ENCODE measurements around the gene ARHGAP24. TPM values are rescaled to one million over a fixed set of nuclear protein-coding genes. Genes with fewer than 3 reads are reported as not detected.

The ARHGAP24 gene
- total and polyA plus RNA-seq, 10 of the 15 experiments (the other 5 are each of a cell fraction or from before 2014, with no cell fraction given) = 0.10 to 4.2 (median 0.52) TPM

DNA sequence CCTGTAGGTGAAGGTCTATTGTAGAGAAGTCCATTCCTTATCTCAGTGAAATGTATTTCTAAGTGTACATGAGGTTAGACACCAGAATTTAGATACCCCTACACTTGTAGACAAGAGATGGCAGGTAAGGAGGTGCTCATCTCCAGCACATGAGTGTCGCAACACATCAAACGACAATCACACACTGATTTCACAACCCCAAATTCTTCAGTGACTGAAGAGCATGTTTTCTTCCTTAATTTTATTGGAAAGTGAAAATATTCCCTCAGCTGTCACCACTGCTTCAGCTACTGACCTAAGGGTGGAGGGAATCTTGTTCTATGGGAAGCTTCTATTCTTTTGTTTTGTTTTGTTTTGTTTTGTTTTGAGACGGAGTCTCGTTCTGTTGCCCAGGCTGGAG, 280.3 kb downstream of the ARHGAP24 start:
- WGBS (ENCODE audit: insufficient coverage, insufficient replicate concordance, low lambda C conversion rate, missing lambda C conversion rate) = 58% methylated on average over 2 of the region's 4 CpGs
- Histone ChIP-seq H4K20me1 (ENCODE audit: control insufficient read depth, insufficient read depth) (no peaks in the 10 kb centered on the region), H3K4me1 (ENCODE audit: control insufficient read depth, insufficient read depth, low read length) (no peaks in the 10 kb centered on the region), H3K9ac (ENCODE audit: control insufficient read depth, insufficient read depth, low read length) (no peak overlapping the region), H2AFZ (ENCODE audit: control insufficient read depth, low read depth, low read length) (no peak overlapping the region), H3K27ac (ENCODE audit: control insufficient read depth, insufficient read depth) (no peak overlapping the region), H3K79me2 (ENCODE audit: control insufficient read depth, insufficient read depth, low read length) (no peaks in the 10 kb centered on the region), H3K4me2 (ENCODE audit: control insufficient read depth, insufficient read depth) (no peak overlapping the region), H3K4me3 (no peak overlapping the region), H3K9me3 (replicated peaks; ENCODE audit: control insufficient read depth, insufficient read depth, low read length) (no peaks in the 10 kb centered on the region), H3K36me3 (ENCODE audit: control insufficient read depth in 2 of 2, insufficient read depth in 2 of 2, low read length in 1 of 2) (no peaks in the 10 kb centered on the region), H3K27me3 (replicated peaks in 1 of 2; ENCODE audit: control insufficient read depth in 2 of 2, insufficient read depth in 2 of 2, low read length in 1 of 2) (no peaks in the 10 kb centered on the region)
- POLR2A ChIA-PET = no interaction called here
- in situ Hi-C loops (cut with MboI) (loop anchor here (10.0 kb wide), 1 partner anchor 220 kb away; no protein-coding TSS in a partner anchor), intact Hi-C loops (cut with micrococcal nuclease; ENCODE audit: unreplicated experiment) (no loop called here)
- no TSS peak for BruUV-seq (replicated peaks)
- RAD21 ChIA-PET (ENCODE audit: unreplicated experiment) = interaction anchor here (1.8 kb wide), 1 partner anchor 41 kb away, joined by 9 read pairs; no protein-coding TSS in a partner anchor
- FAIRE-seq (no peak), DNase-seq (ENCODE audit: low read depth, low spot score) (no peak), ATAC-seq (no peak)
- SMC1A ChIA-PET (ENCODE audit: uncharacterized antibody, unreplicated experiment) = interaction anchor here (1.6 kb wide), 1 partner anchor 40 kb away, joined by 4 read pairs; no protein-coding TSS in a partner anchor
- CTCF ChIA-PET = interaction anchor here (1.1 to 2.6 kb wide), 5 partner anchors 37 to 671 kb away, joined by 3 to 22 read pairs (median 7); no protein-coding TSS in a partner anchor
- TF ChIP-seq, protein P1, sequence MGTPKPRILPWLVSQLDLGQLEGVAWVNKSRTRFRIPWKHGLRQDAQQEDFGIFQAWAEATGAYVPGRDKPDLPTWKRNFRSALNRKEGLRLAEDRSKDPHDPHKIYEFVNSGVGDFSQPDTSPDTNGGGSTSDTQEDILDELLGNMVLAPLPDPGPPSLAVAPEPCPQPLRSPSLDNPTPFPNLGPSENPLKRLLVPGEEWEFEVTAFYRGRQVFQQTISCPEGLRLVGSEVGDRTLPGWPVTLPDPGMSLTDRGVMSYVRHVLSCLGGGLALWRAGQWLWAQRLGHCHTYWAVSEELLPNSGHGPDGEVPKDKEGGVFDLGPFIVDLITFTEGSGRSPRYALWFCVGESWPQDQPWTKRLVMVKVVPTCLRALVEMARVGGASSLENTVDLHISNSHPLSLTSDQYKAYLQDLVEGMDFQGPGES (IDR thresholded peaks at IDR 0.05) = no peak
- TF ChIP-seq, protein P2, sequence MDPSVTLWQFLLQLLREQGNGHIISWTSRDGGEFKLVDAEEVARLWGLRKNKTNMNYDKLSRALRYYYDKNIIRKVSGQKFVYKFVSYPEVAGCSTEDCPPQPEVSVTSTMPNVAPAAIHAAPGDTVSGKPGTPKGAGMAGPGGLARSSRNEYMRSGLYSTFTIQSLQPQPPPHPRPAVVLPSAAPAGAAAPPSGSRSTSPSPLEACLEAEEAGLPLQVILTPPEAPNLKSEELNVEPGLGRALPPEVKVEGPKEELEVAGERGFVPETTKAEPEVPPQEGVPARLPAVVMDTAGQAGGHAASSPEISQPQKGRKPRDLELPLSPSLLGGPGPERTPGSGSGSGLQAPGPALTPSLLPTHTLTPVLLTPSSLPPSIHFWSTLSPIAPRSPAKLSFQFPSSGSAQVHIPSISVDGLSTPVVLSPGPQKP (IDR thresholded peaks at IDR 0.05; ENCODE audit: low read depth, low read length) = no peak
- TF ChIP-seq BMI1 (IDR thresholded peaks at IDR 0.05; ENCODE audit: borderline replicate concordance) = no peak
- TF ChIP-seq, protein P3, sequence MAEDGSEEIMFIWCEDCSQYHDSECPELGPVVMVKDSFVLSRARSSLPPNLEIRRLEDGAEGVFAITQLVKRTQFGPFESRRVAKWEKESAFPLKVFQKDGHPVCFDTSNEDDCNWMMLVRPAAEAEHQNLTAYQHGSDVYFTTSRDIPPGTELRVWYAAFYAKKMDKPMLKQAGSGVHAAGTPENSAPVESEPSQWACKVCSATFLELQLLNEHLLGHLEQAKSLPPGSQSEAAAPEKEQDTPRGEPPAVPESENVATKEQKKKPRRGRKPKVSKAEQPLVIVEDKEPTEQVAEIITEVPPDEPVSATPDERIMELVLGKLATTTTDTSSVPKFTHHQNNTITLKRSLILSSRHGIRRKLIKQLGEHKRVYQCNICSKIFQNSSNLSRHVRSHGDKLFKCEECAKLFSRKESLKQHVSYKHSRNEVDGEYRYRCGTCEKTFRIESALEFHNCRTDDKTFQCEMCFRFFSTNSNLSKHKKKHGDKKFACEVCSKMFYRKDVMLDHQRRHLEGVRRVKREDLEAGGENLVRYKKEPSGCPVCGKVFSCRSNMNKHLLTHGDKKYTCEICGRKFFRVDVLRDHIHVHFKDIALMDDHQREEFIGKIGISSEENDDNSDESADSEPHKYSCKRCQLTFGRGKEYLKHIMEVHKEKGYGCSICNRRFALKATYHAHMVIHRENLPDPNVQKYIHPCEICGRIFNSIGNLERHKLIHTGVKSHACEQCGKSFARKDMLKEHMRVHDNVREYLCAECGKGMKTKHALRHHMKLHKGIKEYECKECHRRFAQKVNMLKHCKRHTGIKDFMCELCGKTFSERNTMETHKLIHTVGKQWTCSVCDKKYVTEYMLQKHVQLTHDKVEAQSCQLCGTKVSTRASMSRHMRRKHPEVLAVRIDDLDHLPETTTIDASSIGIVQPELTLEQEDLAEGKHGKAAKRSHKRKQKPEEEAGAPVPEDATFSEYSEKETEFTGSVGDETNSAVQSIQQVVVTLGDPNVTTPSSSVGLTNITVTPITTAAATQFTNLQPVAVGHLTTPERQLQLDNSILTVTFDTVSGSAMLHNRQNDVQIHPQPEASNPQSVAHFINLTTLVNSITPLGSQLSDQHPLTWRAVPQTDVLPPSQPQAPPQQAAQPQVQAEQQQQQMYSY (CRISPR knock-in tag; IDR thresholded peaks at IDR 0.05) = no peak
- TF ChIP-seq, protein P4, sequence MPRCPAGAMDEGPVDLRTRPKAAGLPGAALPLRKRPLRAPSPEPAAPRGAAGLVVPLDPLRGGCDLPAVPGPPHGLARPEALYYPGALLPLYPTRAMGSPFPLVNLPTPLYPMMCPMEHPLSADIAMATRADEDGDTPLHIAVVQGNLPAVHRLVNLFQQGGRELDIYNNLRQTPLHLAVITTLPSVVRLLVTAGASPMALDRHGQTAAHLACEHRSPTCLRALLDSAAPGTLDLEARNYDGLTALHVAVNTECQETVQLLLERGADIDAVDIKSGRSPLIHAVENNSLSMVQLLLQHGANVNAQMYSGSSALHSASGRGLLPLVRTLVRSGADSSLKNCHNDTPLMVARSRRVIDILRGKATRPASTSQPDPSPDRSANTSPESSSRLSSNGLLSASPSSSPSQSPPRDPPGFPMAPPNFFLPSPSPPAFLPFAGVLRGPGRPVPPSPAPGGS (IDR thresholded peaks at IDR 0.05; ENCODE audit: borderline replicate concordance, insufficient read depth, low read depth, low read length, poor library complexity, severe bottlenecking) = no peak
- TF ChIP-seq HDAC2 (IDR thresholded peaks at IDR 0.05) = no peak
- no peak for TF ChIP-seq MEF2A (IDR thresholded peaks at IDR 0.05; ENCODE audit: insufficient read depth, low read depth, low read length)
- TF ChIP-seq, protein P5, sequence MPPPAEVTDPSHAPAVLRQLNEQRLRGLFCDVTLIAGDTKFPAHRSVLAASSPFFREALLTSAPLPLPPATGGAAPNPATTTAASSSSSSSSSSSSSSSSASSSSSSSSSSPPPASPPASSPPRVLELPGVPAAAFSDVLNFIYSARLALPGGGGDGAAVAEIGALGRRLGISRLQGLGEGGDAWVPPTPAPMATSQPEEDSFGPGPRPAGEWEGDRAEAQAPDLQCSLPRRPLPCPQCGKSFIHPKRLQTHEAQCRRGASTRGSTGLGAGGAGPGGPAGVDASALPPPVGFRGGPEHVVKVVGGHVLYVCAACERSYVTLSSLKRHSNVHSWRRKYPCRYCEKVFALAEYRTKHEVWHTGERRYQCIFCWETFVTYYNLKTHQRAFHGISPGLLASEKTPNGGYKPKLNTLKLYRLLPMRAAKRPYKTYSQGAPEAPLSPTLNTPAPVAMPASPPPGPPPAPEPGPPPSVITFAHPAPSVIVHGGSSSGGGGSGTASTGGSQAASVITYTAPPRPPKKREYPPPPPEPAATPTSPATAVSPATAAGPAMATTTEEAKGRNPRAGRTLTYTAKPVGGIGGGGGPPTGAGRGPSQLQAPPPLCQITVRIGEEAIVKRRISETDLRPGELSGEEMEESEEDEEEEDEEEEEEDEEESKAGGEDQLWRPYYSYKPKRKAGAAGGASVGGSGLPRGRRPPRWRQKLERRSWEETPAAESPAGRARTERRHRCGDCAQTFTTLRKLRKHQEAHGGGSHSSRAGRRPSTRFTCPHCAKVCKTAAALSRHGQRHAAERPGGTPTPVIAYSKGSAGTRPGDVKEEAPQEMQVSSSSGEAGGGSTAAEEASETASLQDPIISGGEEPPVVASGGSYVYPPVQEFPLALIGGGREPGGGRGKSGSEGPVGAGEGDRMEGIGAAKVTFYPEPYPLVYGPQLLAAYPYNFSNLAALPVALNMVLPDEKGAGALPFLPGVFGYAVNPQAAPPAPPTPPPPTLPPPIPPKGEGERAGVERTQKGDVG (CRISPR knock-in tag; IDR thresholded peaks at IDR 0.05) = no peak
- TF ChIP-seq CBX3 (IDR thresholded peaks at IDR 0.05; ENCODE audit: borderline replicate concordance, low read depth) = no peak
- TF ChIP-seq NRF1 (conservative IDR thresholded peaks at IDR 0.05; ENCODE audit: low read depth, low read length) = no peak
- no peak for TF ChIP-seq JUNB (IDR thresholded peaks at IDR 0.05)
- no peak for TF ChIP-seq MXI1 (IDR thresholded peaks at IDR 0.05; ENCODE audit: low read depth, low read length)
- no peak for TF ChIP-seq TAF1 (IDR thresholded peaks at IDR 0.05; ENCODE audit: borderline replicate concordance, low read depth, low read length)
